Ishikawa (cell line): Measurements from ENCODE around the gene SKIDA1.

Experiments used
- CEBPB ChIP-seq: IDR thresholded peaks from 2 replicates; pipeline ENCODE4 v1.6.1; 2012
- CREB1 ChIP-seq: IDR thresholded peaks from 2 replicates; pipeline ENCODE4 v1.6.1; 2012; ENCODE audit warnings: low read depth
- EGR1 ChIP-seq: IDR thresholded peaks from 2 replicates; pipeline ENCODE4 v1.6.1; 2012
- EP300 ChIP-seq: IDR thresholded peaks from 2 replicates; pipeline ENCODE4 v1.6.1; 2012; ENCODE audit warnings: borderline replicate concordance
- FOXM1 ChIP-seq: IDR thresholded peaks from 2 replicates; pipeline ENCODE4 v1.6.1; 2012; ENCODE audit warnings: low read depth, borderline replicate concordance
- MAX ChIP-seq: IDR thresholded peaks from 2 replicates; pipeline ENCODE4 v1.6.1; 2012
- NFIC ChIP-seq: IDR thresholded peaks from 2 replicates; pipeline ENCODE4 v1.6.1; 2012
- RAD21 ChIP-seq: IDR thresholded peaks from 2 replicates; pipeline ENCODE4 v1.6.1; 2012; ENCODE audit warnings: low read depth
- REST ChIP-seq: IDR thresholded peaks from 2 replicates; pipeline ENCODE4 v1.6.1; 2012; ENCODE audit warnings: low read depth, mild to moderate bottlenecking
- TAF1 ChIP-seq: IDR thresholded peaks from 2 replicates; pipeline ENCODE4 v1.6.1; 2012; ENCODE audit warnings: low read depth, mild to moderate bottlenecking
- TCF12 ChIP-seq: IDR thresholded peaks from 2 replicates; pipeline ENCODE4 v1.6.1; 2012; ENCODE audit warnings: low read depth
- TEAD4 ChIP-seq: IDR thresholded peaks from 2 replicates; pipeline ENCODE4 v1.6.1; 2012
- USF1 ChIP-seq: IDR thresholded peaks from 2 replicates; pipeline ENCODE4 v1.6.1; 2012
- YY1 ChIP-seq: IDR thresholded peaks from 2 replicates; pipeline ENCODE4 v1.6.1; 2012; ENCODE audit warnings: low read depth
- ZBTB7A ChIP-seq: IDR thresholded peaks from 2 replicates; pipeline ENCODE4 v1.6.1; 2012; ENCODE audit warnings: low read depth

SKIDA1 gene

GRCh38 chr10:21521751-21522533, 3.5 kb downstream of the SKIDA1 start:
- TF ChIP-seq TAF1 = no peak
- TF ChIP-seq USF1 = no peak
- no peak for TF ChIP-seq EP300
- TF ChIP-seq NFIC = no peak
- TF ChIP-seq REST = no peak
- no peak for TF ChIP-seq RAD21
- no peak for TF ChIP-seq ZBTB7A
- no peak for TF ChIP-seq TEAD4
- no peak for TF ChIP-seq YY1
- no peak for TF ChIP-seq CEBPB
- TF ChIP-seq FOXM1 = no peak
- no peak for TF ChIP-seq TCF12
- TF ChIP-seq CREB1 = no peak
- no peak for TF ChIP-seq EGR1
- TF ChIP-seq MAX = no peak

- TF ChIP-seq CEBPB = no peak
- no peak for TF ChIP-seq NFIC
- no peak for TF ChIP-seq CREB1
- no peak for TF ChIP-seq EP300
- TF ChIP-seq ZBTB7A = no peak
- no peak for TF ChIP-seq REST
- no peak for TF ChIP-seq TCF12
- no peak for TF ChIP-seq FOXM1
- TF ChIP-seq RAD21 = no peak
- TF ChIP-seq TEAD4 = no peak
- no peak for TF ChIP-seq EGR1
- no peak for TF ChIP-seq USF1
- no peak for TF ChIP-seq MAX
- no peak for TF ChIP-seq TAF1
- TF ChIP-seq YY1 = no peak
These were observed 4.5 kb downstream of the SKIDA1 start for GRCh38 chr10:21520949-21521348.

GRCh38 chr10:21520509-21520908, 5.0 kb downstream of the SKIDA1 start:
- no peak for TF ChIP-seq MAX
- TF ChIP-seq TEAD4 = no peak
- no peak for TF ChIP-seq CREB1
- no peak for TF ChIP-seq EGR1
- no peak for TF ChIP-seq NFIC
- no peak for TF ChIP-seq CEBPB
- no peak for TF ChIP-seq YY1

GRCh38 chr10:21519941-21520436, 5.5 kb downstream of the SKIDA1 start:
- no peak for TF ChIP-seq YY1
- no peak for TF ChIP-seq ZBTB7A
- no peak for TF ChIP-seq MAX
- TF ChIP-seq REST = no peak
- TF ChIP-seq EGR1 = no peak
- no peak for TF ChIP-seq CREB1
- no peak for TF ChIP-seq TAF1
- TF ChIP-seq EP300 = no peak
- no peak for TF ChIP-seq NFIC
- no peak for TF ChIP-seq TCF12
- TF ChIP-seq FOXM1 = no peak
- TF ChIP-seq TEAD4 = no peak
- no peak for TF ChIP-seq CEBPB
- TF ChIP-seq USF1 = no peak
- no peak for TF ChIP-seq RAD21
